ENCODE data around the gene SYT14.

Gene SYT14

DNA sequence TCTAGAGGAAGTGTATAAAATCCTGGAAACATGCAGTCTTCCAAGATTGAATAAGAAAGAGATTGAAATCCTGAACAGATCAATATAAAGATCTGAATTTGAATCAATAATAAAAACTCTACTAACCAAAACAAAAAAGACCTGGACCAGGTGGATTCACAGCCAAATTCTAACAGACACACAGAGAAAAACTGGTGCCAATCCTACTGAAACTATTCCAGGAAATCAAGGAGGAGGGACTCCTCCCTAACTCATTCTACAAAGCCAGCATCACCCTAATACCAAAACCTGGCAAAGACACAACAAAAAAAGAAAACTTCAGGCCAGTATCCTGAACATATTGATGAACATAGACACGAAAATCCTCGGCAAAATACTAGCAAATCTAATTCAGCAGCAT lies 58.3 kb downstream of the SYT14 start:
- ATAC-seq (ENCODE audit: low read depth) (no peak), DNase-seq (ENCODE audit: low spot score) (no peak)
- Histone ChIP-seq H3K27me3 (ENCODE audit: insufficient read depth, poor library complexity, severe bottlenecking) (no peaks in the 10 kb centered on the region), H3K9me3 (ENCODE audit: severe bottlenecking) (no peaks in the 10 kb centered on the region), H3K4me1 (ENCODE audit: insufficient read depth, poor library complexity, severe bottlenecking) (no peaks in the 10 kb centered on the region), H3K27ac (ENCODE audit: poor library complexity, severe bottlenecking) (no peak overlapping the region), H3K36me3 (ENCODE audit: low read depth) (no peaks in the 10 kb centered on the region), H3K4me3 (ENCODE audit: severe bottlenecking) (no peak overlapping the region)
- TF ChIP-seq, protein P1, sequence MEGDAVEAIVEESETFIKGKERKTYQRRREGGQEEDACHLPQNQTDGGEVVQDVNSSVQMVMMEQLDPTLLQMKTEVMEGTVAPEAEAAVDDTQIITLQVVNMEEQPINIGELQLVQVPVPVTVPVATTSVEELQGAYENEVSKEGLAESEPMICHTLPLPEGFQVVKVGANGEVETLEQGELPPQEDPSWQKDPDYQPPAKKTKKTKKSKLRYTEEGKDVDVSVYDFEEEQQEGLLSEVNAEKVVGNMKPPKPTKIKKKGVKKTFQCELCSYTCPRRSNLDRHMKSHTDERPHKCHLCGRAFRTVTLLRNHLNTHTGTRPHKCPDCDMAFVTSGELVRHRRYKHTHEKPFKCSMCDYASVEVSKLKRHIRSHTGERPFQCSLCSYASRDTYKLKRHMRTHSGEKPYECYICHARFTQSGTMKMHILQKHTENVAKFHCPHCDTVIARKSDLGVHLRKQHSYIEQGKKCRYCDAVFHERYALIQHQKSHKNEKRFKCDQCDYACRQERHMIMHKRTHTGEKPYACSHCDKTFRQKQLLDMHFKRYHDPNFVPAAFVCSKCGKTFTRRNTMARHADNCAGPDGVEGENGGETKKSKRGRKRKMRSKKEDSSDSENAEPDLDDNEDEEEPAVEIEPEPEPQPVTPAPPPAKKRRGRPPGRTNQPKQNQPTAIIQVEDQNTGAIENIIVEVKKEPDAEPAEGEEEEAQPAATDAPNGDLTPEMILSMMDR (IDR thresholded peaks at IDR 0.05; ENCODE audit: poor library complexity, severe bottlenecking), result no peak

DNA sequence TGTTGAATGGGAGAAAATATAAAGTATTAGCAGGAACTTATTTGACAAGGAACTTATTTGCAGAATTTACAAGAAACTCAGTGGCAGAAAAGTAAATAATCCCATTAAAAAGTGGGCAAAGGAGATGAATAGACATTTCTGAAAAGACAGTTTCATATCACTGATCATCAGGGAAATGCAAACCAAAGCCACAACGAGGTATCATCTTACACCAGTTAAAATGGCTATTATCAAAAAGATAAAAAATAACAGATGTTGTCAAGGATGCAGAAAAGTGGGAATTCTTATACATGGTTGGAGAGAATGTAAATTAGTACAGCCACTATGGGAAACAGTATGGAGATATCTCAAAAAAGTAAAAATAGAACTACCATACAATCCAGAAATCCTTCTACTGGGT lies 61.0 kb downstream of the SYT14 start:
- Histone ChIP-seq H3K27ac (ENCODE audit: poor library complexity, severe bottlenecking) (no peak overlapping the region), H3K27me3 (ENCODE audit: insufficient read depth, poor library complexity, severe bottlenecking) (no peaks in the 10 kb centered on the region), H3K4me3 (ENCODE audit: severe bottlenecking) (no peak overlapping the region), H3K9me3 (ENCODE audit: severe bottlenecking) (no peaks in the 10 kb centered on the region), H3K36me3 (ENCODE audit: low read depth) (no peaks in the 10 kb centered on the region), H3K4me1 (ENCODE audit: insufficient read depth, poor library complexity, severe bottlenecking) (no peaks in the 10 kb centered on the region)
- no peak for ATAC-seq (ENCODE audit: low read depth)
- DNase-seq (ENCODE audit: low spot score), result no peak
- TF ChIP-seq, protein P1 (IDR thresholded peaks at IDR 0.05; ENCODE audit: poor library complexity, severe bottlenecking), result no peak

- TF ChIP-seq, protein P1 (IDR thresholded peaks at IDR 0.05; ENCODE audit: poor library complexity, severe bottlenecking), result no peak
- ATAC-seq (ENCODE audit: low read depth) (no peak), DNase-seq (ENCODE audit: low spot score) (no peak)
- Histone ChIP-seq H3K4me3 (ENCODE audit: severe bottlenecking) (no peak overlapping the region), H3K4me1 (ENCODE audit: insufficient read depth, poor library complexity, severe bottlenecking) (no peaks in the 10 kb centered on the region), H3K36me3 (ENCODE audit: low read depth) (no peaks in the 10 kb centered on the region), H3K9me3 (ENCODE audit: severe bottlenecking) (no peaks in the 10 kb centered on the region), H3K27me3 (ENCODE audit: insufficient read depth, poor library complexity, severe bottlenecking) (no peaks in the 10 kb centered on the region), H3K27ac (ENCODE audit: poor library complexity, severe bottlenecking) (no peak overlapping the region)
Observed at GRCh38 chr1:210001751-210002150, 63.7 kb downstream of the SYT14 start.

GRCh38 chr1:210003501-210003900 lies 65.5 kb downstream of the SYT14 start:
- Histone ChIP-seq H3K36me3 (ENCODE audit: low read depth) (no peaks in the 10 kb centered on the region), H3K4me1 (ENCODE audit: insufficient read depth, poor library complexity, severe bottlenecking) (no peaks in the 10 kb centered on the region), H3K27ac (ENCODE audit: poor library complexity, severe bottlenecking) (no peak overlapping the region), H3K4me3 (ENCODE audit: severe bottlenecking) (no peak overlapping the region), H3K27me3 (ENCODE audit: insufficient read depth, poor library complexity, severe bottlenecking) (no peaks in the 10 kb centered on the region), H3K9me3 (ENCODE audit: severe bottlenecking) (no peaks in the 10 kb centered on the region)
- ATAC-seq (ENCODE audit: low read depth) (no peak), DNase-seq (ENCODE audit: low spot score) (no peak)
- TF ChIP-seq, protein P1 (IDR thresholded peaks at IDR 0.05; ENCODE audit: poor library complexity, severe bottlenecking), result no peak

- DNase-seq (ENCODE audit: low spot score) (no peak), ATAC-seq (ENCODE audit: low read depth) (no peak)
- Histone ChIP-seq H3K27me3 (ENCODE audit: insufficient read depth, poor library complexity, severe bottlenecking) (no peaks in the 10 kb centered on the region), H3K4me1 (ENCODE audit: insufficient read depth, poor library complexity, severe bottlenecking) (no peaks in the 10 kb centered on the region), H3K4me3 (ENCODE audit: severe bottlenecking) (no peak overlapping the region), H3K36me3 (ENCODE audit: low read depth) (no peaks in the 10 kb centered on the region), H3K27ac (ENCODE audit: poor library complexity, severe bottlenecking) (no peak overlapping the region), H3K9me3 (ENCODE audit: severe bottlenecking) (no peaks in the 10 kb centered on the region)
- TF ChIP-seq, protein P1 (IDR thresholded peaks at IDR 0.05; ENCODE audit: poor library complexity, severe bottlenecking), result no peak
Observed at GRCh38 chr1:210010161-210010560, 72.1 kb downstream of the SYT14 start.
